ENCODE data around the gene HTRA3. TPM values are rescaled to one million over a fixed set of nuclear protein-coding genes. Genes with fewer than 3 reads are reported as not detected.

HTRA3 gene
- total RNA-seq, 1 experiment from 2014 or later, result not detected

DNA sequence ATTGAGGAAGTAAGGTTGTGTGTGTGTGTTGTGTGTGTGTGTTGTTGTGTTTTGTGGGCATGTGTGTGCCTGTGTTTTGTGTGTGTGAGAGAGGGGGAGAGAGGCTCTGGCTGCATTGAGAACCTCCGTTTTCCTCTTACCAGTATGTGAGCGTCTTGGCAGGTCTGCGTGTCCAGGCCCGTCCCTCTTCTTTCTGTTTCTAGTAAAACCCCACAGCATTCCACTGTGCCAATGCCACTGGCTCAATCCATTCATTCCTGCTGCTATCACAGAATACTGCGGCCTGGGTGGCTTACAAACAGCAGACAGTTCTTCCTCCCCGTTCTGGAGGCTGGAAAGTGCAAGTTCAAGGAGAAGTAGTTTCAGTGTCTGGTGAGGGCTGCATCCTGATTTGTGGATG lies 15.5 kb upstream of the HTRA3 start:
- no peak for DNase-seq
- Mint-ChIP-seq H3K27ac (ENCODE audit: unreplicated experiment) (no peak overlapping the region), H3K36me3 (ENCODE audit: insufficient read depth, unreplicated experiment) (no peaks in the 10 kb centered on the region), H3K27me3 (ENCODE audit: unreplicated experiment) (peaks cover 62% of the 10 kb centered on the region), H3K9me3 (ENCODE audit: low read depth, unreplicated experiment) (no peaks in the 10 kb centered on the region), H3K4me3 (ENCODE audit: low read depth, unreplicated experiment) (no peak overlapping the region), H3K4me1 (ENCODE audit: low read depth, unreplicated experiment) (no peaks in the 10 kb centered on the region)
- intact Hi-C loops (cut with micrococcal nuclease; ENCODE audit: unreplicated experiment), result no loop called here
- TF ChIP-seq, protein P1, sequence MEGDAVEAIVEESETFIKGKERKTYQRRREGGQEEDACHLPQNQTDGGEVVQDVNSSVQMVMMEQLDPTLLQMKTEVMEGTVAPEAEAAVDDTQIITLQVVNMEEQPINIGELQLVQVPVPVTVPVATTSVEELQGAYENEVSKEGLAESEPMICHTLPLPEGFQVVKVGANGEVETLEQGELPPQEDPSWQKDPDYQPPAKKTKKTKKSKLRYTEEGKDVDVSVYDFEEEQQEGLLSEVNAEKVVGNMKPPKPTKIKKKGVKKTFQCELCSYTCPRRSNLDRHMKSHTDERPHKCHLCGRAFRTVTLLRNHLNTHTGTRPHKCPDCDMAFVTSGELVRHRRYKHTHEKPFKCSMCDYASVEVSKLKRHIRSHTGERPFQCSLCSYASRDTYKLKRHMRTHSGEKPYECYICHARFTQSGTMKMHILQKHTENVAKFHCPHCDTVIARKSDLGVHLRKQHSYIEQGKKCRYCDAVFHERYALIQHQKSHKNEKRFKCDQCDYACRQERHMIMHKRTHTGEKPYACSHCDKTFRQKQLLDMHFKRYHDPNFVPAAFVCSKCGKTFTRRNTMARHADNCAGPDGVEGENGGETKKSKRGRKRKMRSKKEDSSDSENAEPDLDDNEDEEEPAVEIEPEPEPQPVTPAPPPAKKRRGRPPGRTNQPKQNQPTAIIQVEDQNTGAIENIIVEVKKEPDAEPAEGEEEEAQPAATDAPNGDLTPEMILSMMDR (IDR thresholded peaks at IDR 0.05; ENCODE audit: unreplicated experiment), result no peak
- CTCF ChIA-PET, result no interaction called here
- BruUV-seq (replicated peaks), result no TSS peak

DNA sequence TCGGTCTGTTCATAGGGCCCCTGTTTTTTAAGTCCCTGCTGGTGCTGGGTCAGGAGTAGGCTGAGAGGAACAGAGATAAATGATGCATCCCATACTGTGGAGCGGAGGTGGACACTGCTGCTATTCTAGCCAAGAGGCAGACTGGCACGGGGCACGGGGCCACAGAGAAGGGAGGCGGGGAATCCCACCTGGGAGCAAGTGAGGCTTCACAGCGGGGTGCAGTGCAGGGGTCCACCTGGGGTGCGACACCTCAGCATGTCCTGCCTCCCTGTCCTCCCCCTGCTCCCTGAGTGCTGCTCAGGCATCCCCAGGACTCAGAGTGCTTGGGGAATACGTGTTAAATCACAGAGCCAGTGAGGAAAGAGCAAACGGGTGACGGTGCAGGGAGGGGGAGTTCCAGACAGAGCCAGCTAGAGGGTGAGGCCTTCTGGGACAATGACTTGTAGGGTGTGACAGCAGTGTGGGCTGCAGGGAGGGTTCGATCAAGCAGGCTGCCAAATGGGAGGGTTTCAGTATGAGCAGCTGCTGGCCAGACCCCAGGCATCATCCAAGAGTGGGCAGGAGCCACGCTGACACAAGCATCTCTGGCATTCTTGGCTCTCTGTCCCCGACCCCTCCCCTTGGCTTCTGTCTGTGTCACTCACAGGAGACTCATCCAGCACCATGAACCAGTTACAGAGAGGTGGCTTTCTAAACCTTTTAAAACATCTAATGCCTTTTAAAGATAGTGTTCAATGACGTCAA lies 13.7 kb upstream of the HTRA3 start:
- no peak overlapping the region for H3K27ac Mint-ChIP-seq (ENCODE audit: unreplicated experiment)

DNA sequence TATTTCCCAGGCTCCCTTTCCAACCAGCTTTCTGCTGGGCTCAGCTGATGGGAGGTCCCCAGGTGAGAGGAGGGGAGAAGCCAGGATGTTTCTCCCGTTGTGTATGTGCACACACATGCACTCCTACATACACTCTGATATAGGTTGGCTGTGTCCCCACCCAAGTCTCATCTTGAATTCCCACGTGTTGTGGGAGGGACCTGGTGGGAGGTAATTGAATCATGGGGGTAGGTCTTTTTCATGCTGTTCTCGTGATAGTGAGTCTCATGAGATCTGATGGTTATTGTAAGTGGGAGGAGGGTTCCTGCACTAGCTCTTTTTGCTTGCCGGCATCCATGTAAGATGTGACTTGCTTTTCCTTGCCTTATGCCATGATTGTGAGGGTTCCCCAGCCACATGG lies 11.7 kb upstream of the HTRA3 start:
- intact Hi-C loops (cut with micrococcal nuclease; ENCODE audit: unreplicated experiment), result no loop called here
- no peak overlapping the region for H3K27ac Mint-ChIP-seq (ENCODE audit: unreplicated experiment)
- H3K27me3 Mint-ChIP-seq (ENCODE audit: unreplicated experiment), result peaks cover 57% of the 10 kb centered on the region
- H3K36me3 Mint-ChIP-seq (ENCODE audit: insufficient read depth, unreplicated experiment), result no peaks in the 10 kb centered on the region
- TF ChIP-seq, protein P1 (IDR thresholded peaks at IDR 0.05; ENCODE audit: unreplicated experiment), result no peak
- no peak for DNase-seq
- CTCF ChIA-PET, result no interaction called here
- H3K4me3 Mint-ChIP-seq (ENCODE audit: low read depth, unreplicated experiment), result no peak overlapping the region
- H3K4me1 Mint-ChIP-seq (ENCODE audit: low read depth, unreplicated experiment), result no peaks in the 10 kb centered on the region
- BruUV-seq (replicated peaks), result no TSS peak
- no peaks in the 10 kb centered on the region for H3K9me3 Mint-ChIP-seq (ENCODE audit: low read depth, unreplicated experiment)

More for the DNA sequence above, 13.7 kb upstream of the HTRA3 start:
- CTCF ChIA-PET, result no interaction called here
- TF ChIP-seq, protein P1 (IDR thresholded peaks at IDR 0.05; ENCODE audit: unreplicated experiment), result no peak
- no TSS peak for BruUV-seq (replicated peaks)
- DNase-seq, result no peak
- Mint-ChIP-seq H3K4me1 (ENCODE audit: low read depth, unreplicated experiment) (no peaks in the 10 kb centered on the region), H3K4me3 (ENCODE audit: low read depth, unreplicated experiment) (no peak overlapping the region), H3K9me3 (ENCODE audit: low read depth, unreplicated experiment) (no peaks in the 10 kb centered on the region), H3K36me3 (ENCODE audit: insufficient read depth, unreplicated experiment) (no peaks in the 10 kb centered on the region), H3K27me3 (ENCODE audit: unreplicated experiment) (peaks cover 56% of the 10 kb centered on the region)
- intact Hi-C loops (cut with micrococcal nuclease; ENCODE audit: unreplicated experiment), result no loop called here

DNA sequence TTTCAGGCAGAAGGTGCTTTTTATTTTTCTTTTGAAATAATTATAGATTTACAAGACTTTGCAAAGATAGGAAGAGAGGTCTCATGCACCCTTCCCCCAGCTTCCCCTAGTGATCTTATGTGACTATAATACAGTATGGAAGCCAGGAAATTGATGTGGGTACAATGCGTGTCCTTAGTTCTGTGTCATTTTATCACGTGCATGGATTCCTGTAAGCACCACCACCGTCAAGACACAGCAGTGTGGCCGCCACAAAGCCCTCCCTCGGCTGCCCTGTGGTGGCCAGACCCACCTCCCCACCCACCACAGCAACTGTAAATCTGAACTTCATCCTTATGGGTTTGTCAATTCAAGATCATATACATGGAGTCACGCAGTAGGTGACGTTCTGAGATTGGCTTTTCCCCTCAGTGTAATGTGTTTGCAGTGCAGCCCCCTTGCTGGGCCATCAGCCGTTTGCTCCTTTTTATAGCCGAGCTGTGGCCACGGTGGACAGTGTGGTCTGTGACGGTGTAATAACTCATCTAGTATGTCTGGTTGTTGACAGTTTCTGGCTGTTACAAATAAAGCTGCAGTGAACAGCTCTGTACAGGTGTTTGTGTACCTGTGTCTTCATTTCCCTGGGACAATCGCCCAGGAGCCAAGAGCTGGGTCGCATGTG lies 10.9 kb upstream of the HTRA3 start:
- DNase-seq, result no peak
- TF ChIP-seq, protein P1 (IDR thresholded peaks at IDR 0.05; ENCODE audit: unreplicated experiment), result no peak
- intact Hi-C loops (cut with micrococcal nuclease; ENCODE audit: unreplicated experiment), result no loop called here
- Mint-ChIP-seq H3K36me3 (ENCODE audit: insufficient read depth, unreplicated experiment) (no peaks in the 10 kb centered on the region), H3K9me3 (ENCODE audit: low read depth, unreplicated experiment) (no peaks in the 10 kb centered on the region), H3K4me3 (ENCODE audit: low read depth, unreplicated experiment) (no peak overlapping the region), H3K27ac (ENCODE audit: unreplicated experiment) (no peak overlapping the region), H3K4me1 (ENCODE audit: low read depth, unreplicated experiment) (no peaks in the 10 kb centered on the region), H3K27me3 (ENCODE audit: unreplicated experiment) (peaks cover 61% of the 10 kb centered on the region)
- BruUV-seq (replicated peaks), result no TSS peak
- CTCF ChIA-PET, result no interaction called here

Measured in Calu3 (cell line).